ENCODE results near the gene SPTBN1. TPM values are rescaled to one million over a fixed set of nuclear protein-coding genes. Genes with fewer than 3 reads are reported as not detected.

Gene SPTBN1
- total and polyA plus RNA-seq, 2 of the 13 experiments (the other 11 are each of a cell fraction or from before 2014, with no cell fraction given) = 123 to 299 TPM

GRCh38 chr2:54480025-54480424 lies 23.9 kb downstream of the SPTBN1 start (continued):
- no peak for TF ChIP-seq PREB (CRISPR knock-in tag; IDR thresholded peaks at IDR 0.05)
- no peak for TF ChIP-seq ZNF546 (CRISPR knock-in tag; conservative IDR thresholded peaks at IDR 0.05)
- TF ChIP-seq CEBPZ (IDR thresholded peaks at IDR 0.05; ENCODE audit: low read length) = no peak
- TF ChIP-seq IRF2 (CRISPR knock-in tag; IDR thresholded peaks at IDR 0.05) = no peak
- TF ChIP-seq ZSCAN22 (CRISPR knock-in tag; IDR thresholded peaks at IDR 0.05) = no peak

- Histone ChIP-seq H3K9me3 (ENCODE audit: low read length) (no peaks in the 10 kb centered on the region), H3K4me1 (ENCODE audit: insufficient read depth, low read length) (peaks cover 64% of the 10 kb centered on the region), H3K27me3 (ENCODE audit: control insufficient read depth in 1 of 2, insufficient read depth in 2 of 2, low read length in 2 of 2) (no peaks in the 10 kb centered on the region), H2AFZ (ENCODE audit: low read length) (no peak overlapping the region), H3K79me2 (ENCODE audit: insufficient read depth, low read length) (peaks cover 81% of the 10 kb centered on the region), H3K9ac (ENCODE audit: insufficient read depth, low read depth, low read length) (no peak overlapping the region), H4K20me1 (ENCODE audit: insufficient read depth, low read length) (peaks cover 51% of the 10 kb centered on the region; the same call in 1 of the 2 replicates), H3K27ac (ENCODE audit: extremely low read length, insufficient read depth, low read length) (no peak overlapping the region), H3K36me3 (replicated peaks in 1 of 2; ENCODE audit: control insufficient read depth in 1 of 2, insufficient read depth in 2 of 2, low read length in 2 of 2) (peaks cover 1 to 8% of the 10 kb centered on the region in 2 experiments; a peak in 2 of 5 replicates), H3K4me3 (replicated peaks in 1 of 3; ENCODE audit: insufficient read depth in 1 of 3, low read depth in 2 of 3, low read length in 3 of 3) (no peak overlapping the region), H3K4me2 (ENCODE audit: low read depth, low read length) (no peak overlapping the region)
- ChIA-PET POLR2A (no interaction called here), CTCF (ENCODE audit: low intra/inter-chr PET ratio, low total read pairs) (no interaction called here)
- ATAC-seq = no peak
- no TSS peak for BruUV-seq (replicated peaks)
- FAIRE-seq = no peak
- TF ChIP-seq ZNF503 (CRISPR knock-in tag; IDR thresholded peaks at IDR 0.05) (no peak), HIVEP1 (CRISPR knock-in tag; IDR thresholded peaks at IDR 0.05) (no peak), HOMEZ (CRISPR knock-in tag; IDR thresholded peaks at IDR 0.05; ENCODE audit: low read depth) (no peak), ZNF207 (IDR thresholded peaks at IDR 0.05; ENCODE audit: borderline replicate concordance) (no peak)
- intact Hi-C loops (cut with micrococcal nuclease; ENCODE audit: unreplicated experiment) = loop anchor here (2.0 kb wide), 1 partner anchor 23 kb away; no protein-coding TSS in a partner anchor
- no peak for DNase-seq (ENCODE audit: low spot score)
- in situ Hi-C loops (cut with HindIII; ENCODE audit: extremely low pct_ligation_motif_present, low pct_unique_long_range_greater_than_20kb) = no loop called here
- WGBS (ENCODE audit: low lambda C conversion rate) = 94% methylated on average over 3 of the region's 3 CpGs
These were observed 25.6 kb downstream of the SPTBN1 start for GRCh38 chr2:54481686-54482085.
